A673 (cell line): ENCODE results near the gene ZSWIM9. TPM values are rescaled to one million over a fixed set of nuclear protein-coding genes. Genes with fewer than 3 reads are reported as not detected.

Experiments used
- BruUV-seq: library from RNA; stranded (reverse); fragments of 400-500 nt; replicated peaks from 2 replicates; lab custom pipeline; 2021; lab: Mats Ljungman, UMichigan
- CTCF ChIA-PET: fragments of 300-600 bp; sonication (Branson Sonifier 250); formaldehyde crosslinking; loops from one replicate; lab custom pipeline; 2022; ENCODE audit warnings: antibody characterized with exemption; lab: Charles Lee
- POLR2A ChIA-PET: fragments of 300-600 bp; sonication (Branson Sonifier 250); formaldehyde crosslinking; loops from one replicate; lab custom pipeline; 2022; ENCODE audit warnings: antibody characterized with exemption; ENCODE audit not compliant: low non-redundant PET; lab: Charles Lee
- DNase-seq: peaks from one replicate; pipeline ENCODE4 v3.0.0-alpha.2; 2015; ENCODE audit warnings: low spot score
- H3K27ac ChIP-seq: fragments of 200-600 bp; sonication (generic); 2 replicates; pipeline ENCODE4 v1.5.1; 2016; ENCODE audit warnings: mixed run types, low read depth, mild to moderate bottlenecking, mixed read lengths, antibody characterized with exemption, low read length; ENCODE audit not compliant: poor library complexity, severe bottlenecking
- H3K27me3 ChIP-seq: fragments of 200-600 bp; sonication (generic); replicated peaks from 2 replicates; pipeline ENCODE4 v1.6.1; 2017; ENCODE audit warnings: mixed run types, low read depth, mild to moderate bottlenecking, mixed read lengths, antibody characterized with exemption, low read length; ENCODE audit not compliant: insufficient read depth, poor library complexity
- H3K36me3 ChIP-seq: fragments of 200-600 bp; sonication (generic); 2 replicates; pipeline ENCODE4 v1.6.1; 2016; ENCODE audit warnings: mixed run types, mild to moderate bottlenecking, mixed read lengths, antibody characterized with exemption, low read length; ENCODE audit not compliant: insufficient read depth, poor library complexity, severe bottlenecking
- H3K4me1 ChIP-seq: fragments of 200-600 bp; sonication (generic); 2 replicates; pipeline ENCODE4 v1.6.1; 2017; ENCODE audit warnings: mixed run types, mild to moderate bottlenecking, mixed read lengths, antibody characterized with exemption, low read length; ENCODE audit not compliant: insufficient read depth, poor library complexity, severe bottlenecking
- H3K4me3 ChIP-seq: fragments of 200-600 bp; sonication (generic); 2 replicates; pipeline ENCODE4 v1.5.1; 2016; ENCODE audit warnings: low read depth, mixed run types, mild to moderate bottlenecking, mixed read lengths, low read length; ENCODE audit not compliant: poor library complexity, severe bottlenecking
- H3K9me3 ChIP-seq: fragments of 200-600 bp; sonication (generic); 2 replicates; pipeline ENCODE4 v1.6.1; 2016; ENCODE audit warnings: mixed run types, low read depth, mild to moderate bottlenecking, mixed read lengths, antibody characterized with exemption, low read length; ENCODE audit not compliant: poor library complexity, severe bottlenecking
- EZH2 ChIP-seq: fragments of 200-600 bp; sonication (generic); IDR thresholded peaks from 2 replicates; pipeline ENCODE4 v1.6.1; 2017; ENCODE audit warnings: borderline replicate concordance, low read depth, mild to moderate bottlenecking, mixed read lengths, antibody characterized with exemption, low read length; ENCODE audit not compliant: poor library complexity, severe bottlenecking
- intact Hi-C: fragments of 100-400 bp; cut with micrococcal nuclease; formaldehyde crosslinking; loops from one replicate; pipeline ENCODE4 v1.10.0; 2022; ENCODE audit not compliant: unreplicated experiment
- total RNA-seq: library from RNA; stranded (reverse); gene quantifications from 2 replicates; pipeline ENCODE4 v1.2.3, GENCODE V29; 2021
- TF ChIP-seq, protein P1 (sequence below): fragments of 300-800, 200-600 bp; sonication (generic); conservative IDR thresholded peaks from 2 replicates; pipeline ENCODE4 v1.5.1; 2017; ENCODE audit warnings: low read depth, mild to moderate bottlenecking, antibody characterized with exemption, low read length, moderate library complexity, mixed read lengths

ZSWIM9 gene
- total RNA-seq, 1 experiment from 2014 or later, result 12.0 TPM

- no peak for DNase-seq
- Histone ChIP-seq H3K36me3 (no peaks in the 10 kb centered on the region), H3K4me3 (no peak overlapping the region), H3K27ac (no peak overlapping the region), H3K9me3 (no peaks in the 10 kb centered on the region), H3K4me1 (peaks cover 6% of the 10 kb centered on the region), H3K27me3 (no peaks in the 10 kb centered on the region)
- CTCF ChIA-PET, result no interaction called here
- BruUV-seq, result no TSS peak
- TF ChIP-seq, protein P1, sequence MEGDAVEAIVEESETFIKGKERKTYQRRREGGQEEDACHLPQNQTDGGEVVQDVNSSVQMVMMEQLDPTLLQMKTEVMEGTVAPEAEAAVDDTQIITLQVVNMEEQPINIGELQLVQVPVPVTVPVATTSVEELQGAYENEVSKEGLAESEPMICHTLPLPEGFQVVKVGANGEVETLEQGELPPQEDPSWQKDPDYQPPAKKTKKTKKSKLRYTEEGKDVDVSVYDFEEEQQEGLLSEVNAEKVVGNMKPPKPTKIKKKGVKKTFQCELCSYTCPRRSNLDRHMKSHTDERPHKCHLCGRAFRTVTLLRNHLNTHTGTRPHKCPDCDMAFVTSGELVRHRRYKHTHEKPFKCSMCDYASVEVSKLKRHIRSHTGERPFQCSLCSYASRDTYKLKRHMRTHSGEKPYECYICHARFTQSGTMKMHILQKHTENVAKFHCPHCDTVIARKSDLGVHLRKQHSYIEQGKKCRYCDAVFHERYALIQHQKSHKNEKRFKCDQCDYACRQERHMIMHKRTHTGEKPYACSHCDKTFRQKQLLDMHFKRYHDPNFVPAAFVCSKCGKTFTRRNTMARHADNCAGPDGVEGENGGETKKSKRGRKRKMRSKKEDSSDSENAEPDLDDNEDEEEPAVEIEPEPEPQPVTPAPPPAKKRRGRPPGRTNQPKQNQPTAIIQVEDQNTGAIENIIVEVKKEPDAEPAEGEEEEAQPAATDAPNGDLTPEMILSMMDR, result no peak
- no peak for TF ChIP-seq EZH2
- POLR2A ChIA-PET, result no interaction called here
- intact Hi-C loops, result no loop called here
These were observed 36.1 kb downstream of the ZSWIM9 start for GRCh38 chr19:48206397-48207093.

GRCh38 chr19:48210005-48210404 lies 39.5 kb downstream of the ZSWIM9 start:
- no peak for TF ChIP-seq EZH2
- TF ChIP-seq, protein P1, result no peak
- peaks cover 3% of the 10 kb centered on the region for H3K36me3 ChIP-seq
- H3K9me3 ChIP-seq, result no peaks in the 10 kb centered on the region
- H3K27me3 ChIP-seq, result no peaks in the 10 kb centered on the region
- intact Hi-C loops, result no loop called here
- CTCF ChIA-PET, result no interaction called here
- no peak overlapping the region for H3K4me3 ChIP-seq
- POLR2A ChIA-PET, result no interaction called here
- no peak overlapping the region for H3K27ac ChIP-seq
- DNase-seq, result no peak
- BruUV-seq, result no TSS peak
- H3K4me1 ChIP-seq, result no peaks in the 10 kb centered on the region

- Histone ChIP-seq H3K36me3 (peaks cover 19% of the 10 kb centered on the region), H3K4me3 (no peak overlapping the region), H3K27me3 (no peaks in the 10 kb centered on the region), H3K9me3 (no peaks in the 10 kb centered on the region), H3K27ac (no peak overlapping the region), H3K4me1 (peaks cover under 1% of the 10 kb centered on the region)
- ChIA-PET CTCF (no interaction called here), POLR2A (no interaction called here)
- TF ChIP-seq EZH2, result no peak
- TF ChIP-seq, protein P1, result no peak
- intact Hi-C loops, result no loop called here
- DNase-seq, result no peak
- BruUV-seq, result no TSS peak
These were observed 43.5 kb downstream of the ZSWIM9 start for GRCh38 chr19:48213959-48214358.
